Gastrocnemius medialis (tissue), 4 donors: ENCODE data around the gene CACNA1H. TPM values are rescaled to one million over a fixed set of nuclear protein-coding genes. Genes with fewer than 3 reads are reported as not detected.

ENCODE experiments used
- ATAC-seq, 2 donors: fragments of 150-250 bp; one replicate each; pipeline ENCODE4 v1.9.1; 2016
- DNase-seq, 2 donors: peaks; one replicate each; pipeline ENCODE4 v3.0.0-alpha.2; 2019
- H3K27ac ChIP-seq, 4 donors: fragments of 200-600 bp; sonication (generic); 1 replicate in 1 of 4; 2 replicates in 3 of 4; pipeline ENCODE4 v1.5.1; 2016 to 2018; ENCODE audit warnings: mild to moderate bottlenecking in 2 of 4, moderate library complexity in 1 of 4
- H3K27me3 ChIP-seq, 3 donors: fragments of 200-600 bp; sonication (generic) in 2 of 3; 1 replicate in 1 of 3; 2 replicates in 2 of 3; pipeline versions ENCODE4 v1.5.1 to v1.6.0; 2016 to 2019; ENCODE audit warnings: mild to moderate bottlenecking in 1 of 3, moderate library complexity in 1 of 3
- H3K36me3 ChIP-seq, 2 donors: fragments of 200-600 bp; sonication (generic) in 1 of 2; one replicate each; pipeline ENCODE4 v1.5.1; 2017 to 2018
- H3K4me1 ChIP-seq, 2 donors: fragments of 200-600 bp; sonication (generic) in 1 of 2; one replicate each; pipeline ENCODE4 v1.5.1; 2016 to 2017; ENCODE audit warnings: mild to moderate bottlenecking in 2 of 2
- H3K4me3 ChIP-seq, 4 donors: fragments of 200-600 bp; sonication (generic) in 3 of 4; 1 replicate in 1 of 4; 2 replicates in 3 of 4; pipeline ENCODE4 v1.5.1; 2016 to 2019; ENCODE audit warnings: mild to moderate bottlenecking in 2 of 4
- H3K9me3 ChIP-seq, 3 donors: fragments of 200-600 bp; sonication (generic) in 2 of 3; 1 replicate in 1 of 3; 2 replicates in 2 of 3; pipeline ENCODE4 v1.5.1; 2016 to 2019
- POLR2A ChIP-seq, 2 donors: fragments of 450-650 bp; IDR thresholded peaks; one replicate each; pipeline ENCODE4 v1.6.1; 2017; ENCODE audit warnings: antibody characterized with exemption in 2 of 2, mild to moderate bottlenecking in 2 of 2, moderate library complexity in 2 of 2
- in situ Hi-C, 4 donors: fragments of 200-750 bp; cut with MboI; loops; one replicate each; pipeline versions ENCODE4 v1.15.0 to v1.8.0; 2017; ENCODE audit warnings: low sequenced_read_pairs in 4 of 4
- intact Hi-C: fragments of 100-400 bp; cut with DNase I; formaldehyde crosslinking; loops from one replicate; pipeline ENCODE4 v1.15.1; 2023; ENCODE audit warnings: low total_unique reads
- total RNA-seq, 4 donors: library from RNA; depleted of rRNA; stranded (reverse); fragments of >200 nt; gene quantifications; one replicate each; pipeline versions ENCODE4 v1.1.0 to v1.2.3, GENCODE V29; 2016
- TF ChIP-seq, protein P1 (sequence below), 5 experiments: fragments of 450-650 bp in 3 of 5; fragments of 200-600 bp in 2 of 5; sonication (generic) in 2 of 5; IDR thresholded peaks in 4 of 5; conservative IDR thresholded peaks in 1 of 5; 1 replicate in 4 of 5; 2 replicates in 1 of 5; pipeline ENCODE4 v1.5.1; 2016 to 2019; ENCODE audit warnings: antibody characterized with exemption in 5 of 5, mild to moderate bottlenecking in 3 of 5, moderate library complexity in 3 of 5

Gene CACNA1H
- total RNA-seq, 4 donors from 2014 or later, result 3.7 to 12.8 (median 4.5) TPM

DNA sequence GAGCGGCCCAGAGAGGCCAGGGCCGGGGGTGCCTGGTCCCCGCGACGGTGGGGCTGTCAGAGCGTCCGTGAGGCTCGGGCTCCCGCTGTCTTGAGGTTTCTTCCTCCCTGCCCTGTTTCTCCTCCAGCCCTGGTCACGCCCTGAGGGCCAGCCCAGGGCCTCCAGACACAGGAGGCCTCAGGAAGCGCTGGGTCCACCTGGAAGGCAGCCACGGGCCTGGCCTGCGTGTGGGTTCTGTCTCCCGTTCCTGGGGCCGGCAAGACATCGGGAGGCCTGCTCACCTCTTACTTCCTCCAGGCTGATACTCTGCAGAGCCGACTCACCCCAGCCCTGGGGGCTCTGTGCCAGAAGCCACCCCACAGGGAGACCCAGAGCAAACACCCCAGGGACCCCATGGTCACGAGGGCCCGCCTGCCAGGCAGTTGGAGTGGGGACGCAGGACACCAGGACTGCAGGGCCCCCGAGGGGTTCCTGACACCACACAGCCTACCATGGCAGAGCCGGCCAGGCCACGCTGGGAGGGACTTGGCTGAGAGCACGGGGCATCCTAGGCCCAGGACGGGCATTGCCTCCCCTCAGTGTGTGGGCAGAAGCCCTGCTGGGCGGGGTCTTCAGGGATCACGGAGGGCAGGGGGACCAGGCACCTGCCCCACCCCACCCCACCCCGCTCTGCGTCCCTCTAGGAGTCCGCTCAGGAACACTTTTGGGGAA, 18.9 kb upstream of the CACNA1H start:
- intact Hi-C loops, result no loop called here
- no peak for DNase-seq
- H3K27me3 ChIP-seq, result peaks cover 8 to 31% (median 16%) of the 10 kb centered on the region in 3 donors

DNA sequence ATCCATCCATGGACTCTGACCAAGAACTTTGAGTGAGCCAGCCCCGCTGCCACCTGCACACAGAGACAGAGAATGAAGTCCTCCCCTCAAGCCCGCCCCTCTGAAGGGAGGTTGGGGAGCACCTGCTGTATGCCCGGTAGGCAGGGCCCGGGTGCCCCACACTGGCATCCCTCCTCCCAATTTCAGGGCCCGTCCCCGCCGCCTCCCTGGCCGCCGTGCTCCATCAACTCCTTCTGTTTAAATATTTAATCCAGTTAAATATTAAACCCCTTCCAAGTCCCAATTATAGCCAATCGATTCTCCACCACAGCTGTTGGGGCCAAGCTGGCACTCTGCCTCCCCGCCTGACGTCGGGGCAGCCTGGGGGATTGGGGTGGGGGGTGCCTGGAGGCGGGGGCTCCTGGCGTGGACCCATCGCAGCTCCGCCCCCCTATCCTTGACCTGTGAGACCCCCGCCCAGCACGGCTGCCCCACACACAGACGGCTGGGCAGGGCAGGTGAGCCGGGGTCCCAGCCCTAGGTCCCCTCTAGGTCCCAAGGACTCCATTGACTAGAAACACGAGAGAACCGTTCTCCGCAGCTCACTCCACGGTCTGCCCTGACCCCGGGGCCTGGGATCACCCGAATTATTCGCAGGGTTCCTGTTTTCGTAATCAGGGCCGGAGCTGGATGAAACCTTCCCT, 18.0 kb upstream of the CACNA1H start:
- intact Hi-C loops, result no loop called here
- no peak for TF ChIP-seq POLR2A (IDR thresholded peaks at IDR 0.05)
- TF ChIP-seq, protein P1, sequence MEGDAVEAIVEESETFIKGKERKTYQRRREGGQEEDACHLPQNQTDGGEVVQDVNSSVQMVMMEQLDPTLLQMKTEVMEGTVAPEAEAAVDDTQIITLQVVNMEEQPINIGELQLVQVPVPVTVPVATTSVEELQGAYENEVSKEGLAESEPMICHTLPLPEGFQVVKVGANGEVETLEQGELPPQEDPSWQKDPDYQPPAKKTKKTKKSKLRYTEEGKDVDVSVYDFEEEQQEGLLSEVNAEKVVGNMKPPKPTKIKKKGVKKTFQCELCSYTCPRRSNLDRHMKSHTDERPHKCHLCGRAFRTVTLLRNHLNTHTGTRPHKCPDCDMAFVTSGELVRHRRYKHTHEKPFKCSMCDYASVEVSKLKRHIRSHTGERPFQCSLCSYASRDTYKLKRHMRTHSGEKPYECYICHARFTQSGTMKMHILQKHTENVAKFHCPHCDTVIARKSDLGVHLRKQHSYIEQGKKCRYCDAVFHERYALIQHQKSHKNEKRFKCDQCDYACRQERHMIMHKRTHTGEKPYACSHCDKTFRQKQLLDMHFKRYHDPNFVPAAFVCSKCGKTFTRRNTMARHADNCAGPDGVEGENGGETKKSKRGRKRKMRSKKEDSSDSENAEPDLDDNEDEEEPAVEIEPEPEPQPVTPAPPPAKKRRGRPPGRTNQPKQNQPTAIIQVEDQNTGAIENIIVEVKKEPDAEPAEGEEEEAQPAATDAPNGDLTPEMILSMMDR (IDR thresholded peaks at IDR 0.05 in 4 of 5, conservative IDR thresholded peaks at IDR 0.05 in 1 of 5), result no peak

More for the DNA sequence above, 18.9 kb upstream of the CACNA1H start:
- Histone ChIP-seq H3K27ac (no peak overlapping the region), H3K4me1 (no peaks in the 10 kb centered on the region), H3K36me3 (no peaks in the 10 kb centered on the region), H3K4me3 (no peak overlapping the region), H3K9me3 (no peaks in the 10 kb centered on the region)
- TF ChIP-seq, protein P1 (IDR thresholded peaks at IDR 0.05 in 4 of 5, conservative IDR thresholded peaks at IDR 0.05 in 1 of 5), result no peak
- no peak for TF ChIP-seq POLR2A (IDR thresholded peaks at IDR 0.05)
- no peak for ATAC-seq
- in situ Hi-C loops, result no loop called here

DNA sequence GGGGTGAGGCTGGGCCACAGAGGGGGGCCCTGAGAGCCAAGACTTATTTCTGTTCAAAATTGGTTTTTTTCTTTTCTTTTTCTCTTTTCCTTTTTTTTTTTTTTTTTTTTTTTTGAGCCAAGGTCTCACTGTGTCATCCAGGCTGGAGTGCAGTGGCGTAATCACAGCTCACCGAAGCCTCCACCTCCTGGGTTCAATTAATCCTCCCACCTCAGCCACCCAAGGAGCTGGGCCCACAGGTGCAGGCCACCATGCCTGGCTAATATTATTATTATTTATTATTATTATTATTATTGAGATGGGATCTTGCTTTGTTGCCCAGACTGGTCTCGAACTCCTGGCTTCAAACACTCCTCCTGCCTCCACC, 17.5 kb upstream of the CACNA1H start:
- TF ChIP-seq, protein P1 (IDR thresholded peaks at IDR 0.05 in 4 of 5, conservative IDR thresholded peaks at IDR 0.05 in 1 of 5), result no peak
- TF ChIP-seq POLR2A (IDR thresholded peaks at IDR 0.05), result no peak
- Histone ChIP-seq H3K9me3 (no peaks in the 10 kb centered on the region), H3K36me3 (no peaks in the 10 kb centered on the region), H3K4me3 (no peak overlapping the region), H3K27me3 (peaks cover 17 to 41% (median 19%) of the 10 kb centered on the region in 3 donors), H3K27ac (no peak overlapping the region), H3K4me1 (no peaks in the 10 kb centered on the region)
- in situ Hi-C loops (no loop called here), intact Hi-C loops (no loop called here)
- no peak for DNase-seq
- no peak for ATAC-seq

More for the DNA sequence above, 18.0 kb upstream of the CACNA1H start:
- ATAC-seq (no peak), DNase-seq (no peak)
- H3K36me3 ChIP-seq, result no peaks in the 10 kb centered on the region
- no peaks in the 10 kb centered on the region for H3K9me3 ChIP-seq
- peaks cover 13 to 39% (median 19%) of the 10 kb centered on the region in 3 donors for H3K27me3 ChIP-seq
- H3K27ac ChIP-seq, result no peak overlapping the region
- in situ Hi-C loops, result no loop called here
- H3K4me3 ChIP-seq, result no peak overlapping the region
- no peaks in the 10 kb centered on the region for H3K4me1 ChIP-seq

DNA sequence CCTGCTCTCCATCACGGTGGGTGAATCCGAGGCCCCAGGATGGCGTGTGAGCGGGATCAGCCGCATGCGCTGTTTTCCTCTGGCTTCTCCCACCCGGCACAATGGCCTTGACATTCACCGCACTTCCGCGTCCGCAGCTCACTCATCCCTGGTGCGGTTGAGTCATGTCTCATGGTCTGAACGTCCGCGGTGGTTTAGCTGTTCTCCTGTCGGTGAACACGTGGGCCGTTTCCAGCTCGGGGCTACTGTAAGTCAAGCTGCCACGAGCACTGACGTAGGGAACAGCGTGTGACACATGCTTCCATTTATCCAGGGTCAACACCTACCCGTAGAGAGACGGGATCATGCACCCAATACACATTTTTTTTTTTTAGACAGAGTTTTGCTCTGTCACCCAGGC, 15.3 kb upstream of the CACNA1H start:
- no peak overlapping the region for H3K27ac ChIP-seq
- no peak overlapping the region for H3K4me3 ChIP-seq
- TF ChIP-seq POLR2A (IDR thresholded peaks at IDR 0.05), result no peak
- TF ChIP-seq, protein P1 (IDR thresholded peaks at IDR 0.05 in 4 of 5, conservative IDR thresholded peaks at IDR 0.05 in 1 of 5), result no peak
- H3K9me3 ChIP-seq, result no peaks in the 10 kb centered on the region
- DNase-seq, result no peak
- intact Hi-C loops, result no loop called here
- H3K36me3 ChIP-seq, result no peaks in the 10 kb centered on the region
- H3K27me3 ChIP-seq, result peaks cover 23 to 56% (median 37%) of the 10 kb centered on the region in 3 donors
- no peaks in the 10 kb centered on the region for H3K4me1 ChIP-seq
- ATAC-seq, result no peak
- in situ Hi-C loops, result no loop called here
